Mesenchymal stem cell (in vitro differentiated cells and primary cell): Measurements from ENCODE around the gene FAM167B.

Experiments
- DNase-seq: peaks from one replicate; pipeline ENCODE4 v3.0.0-alpha.2; 2013
- H2AFZ ChIP-seq: one replicate; pipeline ENCODE4 v1.6.1; 2013; ENCODE audit warnings: low read depth, mild to moderate bottlenecking, control low read depth, inconsistent platforms, low read length, moderate library complexity
- H2AK5ac ChIP-seq: 2 replicates; pipeline ENCODE4 v1.6.1; 2013; ENCODE audit warnings: low read length, moderate library complexity, mild to moderate bottlenecking, inconsistent platforms; ENCODE audit not compliant: severe bottlenecking
- H2BK120ac ChIP-seq: one replicate; pipeline ENCODE4 v1.6.1; 2013; ENCODE audit warnings: low read depth, mild to moderate bottlenecking, inconsistent platforms, low read length, moderate library complexity
- H2BK12ac ChIP-seq, 2 experiments: one replicate each; pipeline ENCODE4 v1.6.1; 2013; ENCODE audit warnings: inconsistent platforms in 2 of 2, low read length in 2 of 2, mild to moderate bottlenecking in 2 of 2, moderate library complexity in 2 of 2, control low read depth in 1 of 2
- H2BK15ac ChIP-seq: one replicate; pipeline ENCODE4 v1.6.1; 2013; ENCODE audit warnings: mild to moderate bottlenecking, low read depth, inconsistent platforms; ENCODE audit not compliant: poor library complexity, severe bottlenecking
- H2BK5ac ChIP-seq: 2 replicates; pipeline ENCODE4 v1.6.1; 2013; ENCODE audit warnings: low read depth, mild to moderate bottlenecking, low read length, control low read depth, inconsistent platforms; ENCODE audit not compliant: poor library complexity, severe bottlenecking
- H3K14ac ChIP-seq, 2 experiments: one replicate each; pipeline ENCODE4 v1.6.1; 2013; ENCODE audit warnings: inconsistent platforms in 2 of 2, low read length in 2 of 2, control low read depth in 1 of 2, mild to moderate bottlenecking in 1 of 2, moderate library complexity in 1 of 2
- H3K18ac ChIP-seq, 2 experiments: one replicate each; pipeline ENCODE4 v1.6.1; 2013; ENCODE audit warnings: inconsistent platforms in 2 of 2, low read length in 2 of 2, control low read depth in 1 of 2, low read depth in 1 of 2, mild to moderate bottlenecking in 1 of 2
- H3K23ac ChIP-seq, 2 experiments: one replicate each; pipeline ENCODE4 v1.6.1; 2013; ENCODE audit warnings: inconsistent platforms in 2 of 2, low read length in 2 of 2, mild to moderate bottlenecking in 2 of 2, moderate library complexity in 2 of 2, control low read depth in 1 of 2
- H3K27ac ChIP-seq: 2 replicates; pipeline ENCODE4 v1.5.1; 2013; ENCODE audit warnings: mild to moderate bottlenecking, moderate library complexity, low read length, control low read depth, inconsistent platforms; ENCODE audit not compliant: poor library complexity, severe bottlenecking
- H3K27me3 ChIP-seq, 2 experiments: 2 replicates each; pipeline versions ENCODE4 v1.6.1 to v1.7.0; 2013; ENCODE audit warnings: low read length in 2 of 2, mild to moderate bottlenecking in 2 of 2, moderate library complexity in 2 of 2, control low read depth in 1 of 2, inconsistent platforms in 1 of 2; ENCODE audit not compliant: control insufficient read depth in 1 of 2, insufficient read depth in 1 of 2
- H3K36me3 ChIP-seq, 2 experiments: 2 replicates each; pipeline versions ENCODE4 v1.6.1 to v1.7.0; 2013; ENCODE audit warnings: low read length in 2 of 2, control low read depth in 1 of 2, inconsistent platforms in 1 of 2, low read depth in 1 of 2, mild to moderate bottlenecking in 1 of 2; ENCODE audit not compliant: insufficient read depth in 2 of 2, control insufficient read depth in 1 of 2
- H3K4ac ChIP-seq, 2 experiments: one replicate each; pipeline ENCODE4 v1.6.1; 2013; ENCODE audit warnings: inconsistent platforms in 2 of 2, low read length in 2 of 2, mild to moderate bottlenecking in 2 of 2, moderate library complexity in 2 of 2, control low read depth in 1 of 2, low read depth in 1 of 2
- H3K4me1 ChIP-seq: 2 replicates; pipeline ENCODE4 v1.6.1; 2013; ENCODE audit warnings: low read depth, low read length, control low read depth; ENCODE audit not compliant: control insufficient read depth, insufficient read depth
- H3K4me2 ChIP-seq: 2 replicates; pipeline ENCODE4 v1.6.1; 2013; ENCODE audit warnings: low read length, mild to moderate bottlenecking, inconsistent platforms; ENCODE audit not compliant: poor library complexity, severe bottlenecking
- H3K4me3 ChIP-seq, 2 experiments: 2 replicates each; pipeline versions ENCODE4 v1.5.1 to v1.7.0; 2013; ENCODE audit warnings: low read length in 2 of 2, mild to moderate bottlenecking in 2 of 2, control low read depth in 1 of 2, low read depth in 1 of 2; ENCODE audit not compliant: insufficient read depth in 1 of 2
- H3K79me1 ChIP-seq: replicated peaks from 2 replicates; pipeline ENCODE4 v1.6.1; 2013; ENCODE audit warnings: mild to moderate bottlenecking, control low read depth, low read length, inconsistent platforms; ENCODE audit not compliant: poor library complexity, severe bottlenecking
- H3K9ac ChIP-seq: 2 replicates; pipeline ENCODE4 v1.7.0; 2013; ENCODE audit warnings: mild to moderate bottlenecking, low read length, moderate library complexity
- H3K9me3 ChIP-seq: 2 replicates; pipeline ENCODE4 v1.7.0; 2013; ENCODE audit warnings: mild to moderate bottlenecking, low read length; ENCODE audit not compliant: control insufficient read depth
- H4K8ac ChIP-seq: one replicate; pipeline ENCODE4 v1.6.1; 2013; ENCODE audit warnings: inconsistent platforms, mild to moderate bottlenecking, low read length, moderate library complexity
- H4K91ac ChIP-seq: one replicate; pipeline ENCODE4 v1.6.1; 2013; ENCODE audit warnings: mild to moderate bottlenecking, low read length, inconsistent platforms
- WGBS: methylation state at CpG from one replicate; pipeline ENCODE4 v1.1.7; 2013; ENCODE audit warnings: mixed read lengths; 5-methylcytosine and 5-hydroxymethylcytosine counted together

FAM167B gene

GRCh38 chr1:32215629-32216480 is 31.2 kb upstream of the FAM167B start:
- H2AFZ ChIP-seq = no peak overlapping the region
- H3K18ac ChIP-seq = no peak overlapping the region
- H3K36me3 ChIP-seq = peaks cover 50 to 56% of the 10 kb centered on the region in 2 experiments
- H3K4me2 ChIP-seq = no peak overlapping the region
- peak overlapping the region; percentile 52 for H4K8ac ChIP-seq
- no peak overlapping the region for H3K4me3 ChIP-seq
- no peak overlapping the region for H4K91ac ChIP-seq
- peaks cover 26% of the 10 kb centered on the region for H3K79me1 ChIP-seq
- H2BK5ac ChIP-seq = no peak overlapping the region
- no peak overlapping the region for H3K23ac ChIP-seq
- H3K4ac ChIP-seq = no peak overlapping the region
- no peaks in the 10 kb centered on the region for H3K27me3 ChIP-seq
- peak overlapping the region; percentile 29 for H3K9ac ChIP-seq
- no peak overlapping the region for H2BK12ac ChIP-seq
- H3K14ac ChIP-seq = no peak overlapping the region
- no peak overlapping the region for H2BK120ac ChIP-seq
- H3K4me1 ChIP-seq = peaks cover 5% of the 10 kb centered on the region
- H3K9me3 ChIP-seq = no peaks in the 10 kb centered on the region
- DNase-seq = peak; percentile 76
- H2AK5ac ChIP-seq = no peak overlapping the region
- no peak overlapping the region for H2BK15ac ChIP-seq
- 84% methylated on average over 7 of the region's 10 CpGs for WGBS
- H3K27ac ChIP-seq = no peak overlapping the region

GRCh38 chr1:32216566-32216965 is 30.5 kb upstream of the FAM167B start:
- Histone ChIP-seq H3K36me3 (peaks cover 49 to 57% of the 10 kb centered on the region in 2 experiments), H3K9me3 (no peaks in the 10 kb centered on the region), H2AK5ac (no peak overlapping the region), H3K27ac (no peak overlapping the region), H4K91ac (no peak overlapping the region), H3K4ac (no peak overlapping the region), H3K14ac (no peak overlapping the region), H2BK5ac (no peak overlapping the region), H2BK15ac (no peak overlapping the region), H3K9ac (peak overlapping the region; percentile 29), H4K8ac (no peak overlapping the region), H3K79me1 (peaks cover 28% of the 10 kb centered on the region), H3K23ac (no peak overlapping the region), H3K18ac (no peak overlapping the region), H2BK12ac (no peak overlapping the region), H3K27me3 (no peaks in the 10 kb centered on the region), H3K4me1 (peaks cover 10% of the 10 kb centered on the region), H3K4me2 (no peak overlapping the region), H2BK120ac (no peak overlapping the region), H2AFZ (no peak overlapping the region), H3K4me3 (no peak overlapping the region)
- WGBS = 98% methylated on average over 4 of the region's 5 CpGs
- no peak for DNase-seq

GRCh38 chr1:32219022-32219421 is 28.0 kb upstream of the FAM167B start:
- DNase-seq = peak; percentile 40
- peaks cover 19% of the 10 kb centered on the region for H3K4me1 ChIP-seq

GRCh38 chr1:32220746-32221580 is 26.1 kb upstream of the FAM167B start:
- no peaks in the 10 kb centered on the region for H3K27me3 ChIP-seq
- peaks cover 39 to 56% of the 10 kb centered on the region in 2 experiments for H3K36me3 ChIP-seq
- peak overlapping the region in 1 of 2 experiments; percentile 13 for H3K18ac ChIP-seq
- H3K4me3 ChIP-seq = peak overlapping the region in 1 of 2 experiments; percentile 92
- peak overlapping the region; percentile 45 for H4K8ac ChIP-seq
- H3K4me2 ChIP-seq = peak overlapping the region; percentile 57
- H2AK5ac ChIP-seq = peak overlapping the region; percentile 29
- H3K9ac ChIP-seq = peak overlapping the region; percentile 100
- H2BK12ac ChIP-seq = peak overlapping the region in 1 of 2 experiments; percentile 22
- no peak overlapping the region for H2AFZ ChIP-seq
- no peak overlapping the region for H4K91ac ChIP-seq
- H3K23ac ChIP-seq = peak overlapping the region in 1 of 2 experiments; percentile 19
- H3K9me3 ChIP-seq = no peaks in the 10 kb centered on the region
- peak overlapping the region in 1 of 2 experiments; percentile 32 for H3K4ac ChIP-seq
- H3K14ac ChIP-seq = no peak overlapping the region
- WGBS = 100% methylated on average over 2 of the region's 4 CpGs
- DNase-seq = no peak
- H3K79me1 ChIP-seq = peaks cover 32% of the 10 kb centered on the region
- peak overlapping the region; percentile 17 for H3K27ac ChIP-seq
- peaks cover 19% of the 10 kb centered on the region for H3K4me1 ChIP-seq
- no peak overlapping the region for H2BK120ac ChIP-seq
- no peak overlapping the region for H2BK5ac ChIP-seq
- no peak overlapping the region for H2BK15ac ChIP-seq

More at GRCh38 chr1:32219022-32219421, 28.0 kb upstream of the FAM167B start:
- H4K91ac ChIP-seq = no peak overlapping the region
- H3K9me3 ChIP-seq = no peaks in the 10 kb centered on the region
- 88% methylated on average over 7 of the region's 7 CpGs for WGBS
- H4K8ac ChIP-seq = no peak overlapping the region
- no peak overlapping the region for H2BK12ac ChIP-seq
- H3K9ac ChIP-seq = no peak overlapping the region
- H3K23ac ChIP-seq = no peak overlapping the region
- H3K79me1 ChIP-seq = peaks cover 34% of the 10 kb centered on the region
- no peak overlapping the region for H2BK120ac ChIP-seq
- H2AK5ac ChIP-seq = no peak overlapping the region
- no peak overlapping the region for H2BK15ac ChIP-seq
- H3K36me3 ChIP-seq = peaks cover 41 to 58% of the 10 kb centered on the region in 2 experiments
- H3K18ac ChIP-seq = no peak overlapping the region
- H2AFZ ChIP-seq = no peak overlapping the region
- H3K27me3 ChIP-seq = no peaks in the 10 kb centered on the region
- no peak overlapping the region for H2BK5ac ChIP-seq
- H3K4me2 ChIP-seq = no peak overlapping the region
- H3K27ac ChIP-seq = no peak overlapping the region
- no peak overlapping the region for H3K14ac ChIP-seq
- H3K4ac ChIP-seq = no peak overlapping the region
- no peak overlapping the region for H3K4me3 ChIP-seq
